Inflammatory macrophage (primary cell): ENCODE measurements around the gene PAK5.
A peak's percentile ranks its signal among the peaks of the same experiment; 100 is the strongest.

Source experiments
- DNase-seq, 2 donors: peaks; one replicate each; pipeline ENCODE4 v3.0.0-alpha.2; 2020 to 2022

The PAK5 gene

DNA sequence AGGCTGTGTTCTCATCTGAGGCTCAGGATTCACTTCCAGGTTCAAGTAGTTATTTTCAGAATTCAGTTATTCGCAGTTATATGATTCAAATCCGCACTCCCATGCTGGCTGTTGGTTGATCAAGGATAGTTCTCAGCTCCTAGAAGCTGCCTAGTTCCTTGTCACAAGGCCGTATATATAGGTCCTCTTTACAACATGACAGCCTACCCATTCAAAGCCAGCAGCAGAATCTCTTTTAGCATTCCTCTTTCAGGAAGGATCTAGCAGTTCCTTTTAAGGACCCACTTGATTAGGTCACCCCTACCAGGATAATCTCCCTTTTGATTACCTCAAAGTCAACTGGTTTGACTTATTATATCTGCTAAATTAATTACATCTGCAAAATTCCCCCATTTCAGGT, 348.2 kb downstream of the PAK5 start:
- peak; percentile 56 to 75 for DNase-seq

- no peak for DNase-seq
Measured at GRCh38 chr20:9490161-9490560, 348.7 kb downstream of the PAK5 start.

GRCh38 chr20:9488063-9488462, 350.8 kb downstream of the PAK5 start:
- DNase-seq = peak in 1 of 2 donors; percentile 19
